ENCODE data around the gene CMBL.
"Not testable (repeated sequence)": the region's sequence is repeated elsewhere in the genome, so short reads cannot be mapped to it uniquely, and the experiment has no call there.

CMBL gene

DNA sequence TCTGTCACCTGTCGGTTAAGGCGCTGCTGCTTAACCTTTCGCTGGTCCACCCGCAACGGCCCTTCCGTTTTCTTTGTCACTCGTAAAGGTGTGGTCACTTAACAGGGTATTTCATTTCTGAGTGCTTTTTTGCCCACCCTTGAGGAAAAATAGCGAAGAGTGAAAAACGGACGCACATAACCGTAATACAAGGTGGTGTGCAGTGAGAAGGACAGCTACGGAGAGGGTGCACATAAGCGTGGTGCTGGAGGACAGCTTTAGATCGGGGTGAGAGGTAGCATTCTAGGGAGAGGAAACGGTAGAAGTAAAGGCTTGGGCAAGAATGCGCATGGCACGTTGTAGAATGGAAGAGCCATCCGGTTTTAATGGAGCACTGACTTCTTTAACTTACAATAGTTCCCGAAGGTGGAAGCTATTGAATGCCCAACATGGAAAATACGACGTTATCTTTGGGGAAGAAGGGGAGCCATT, 56.9 kb downstream of the CMBL start:
- H3K36me3 ChIP-seq (ENCODE audit: control insufficient read depth in 2 of 2, insufficient read depth in 2 of 2, low read length in 2 of 2): peaks cover 7 to 14% of the 10 kb centered on the region in 2 donors
- H3K27me3 ChIP-seq (ENCODE audit: control insufficient read depth in 1 of 2, insufficient read depth in 2 of 2, low read length in 2 of 2): no peaks in the 10 kb centered on the region
- no peaks in the 10 kb centered on the region for H3K9me3 ChIP-seq (ENCODE audit: control insufficient read depth in 2 of 2, low read length in 2 of 2)
- peak overlapping the region; percentile 66 to 95 for H3K9ac ChIP-seq (ENCODE audit: low read length in 2 of 2)
- H3K27ac ChIP-seq (ENCODE audit: low read length): peak overlapping the region; percentile 90
- H3K4me3 ChIP-seq (ENCODE audit: low read length in 2 of 2): peak overlapping the region; percentile 96 to 97
- H3K4me1 ChIP-seq (ENCODE audit: control insufficient read depth, insufficient read depth, low read length): peaks cover 26% of the 10 kb centered on the region

- H3K9me3 ChIP-seq (ENCODE audit: control insufficient read depth in 2 of 2, low read length in 2 of 2): no peaks in the 10 kb centered on the region
- peaks cover 26% of the 10 kb centered on the region for H3K4me1 ChIP-seq (ENCODE audit: control insufficient read depth, insufficient read depth, low read length)
- H3K9ac ChIP-seq (ENCODE audit: low read length in 2 of 2): peak within 1 kb of the TSS; percentile 66 to 95
- H3K36me3 ChIP-seq (ENCODE audit: control insufficient read depth in 2 of 2, insufficient read depth in 2 of 2, low read length in 2 of 2): peaks cover 6 to 8% of the 10 kb centered on the region in 2 donors
- H3K4me3 ChIP-seq (ENCODE audit: low read length in 2 of 2): peak within 1 kb of the TSS; percentile 96 to 97
- H3K27me3 ChIP-seq (ENCODE audit: control insufficient read depth in 1 of 2, insufficient read depth in 2 of 2, low read length in 2 of 2): no peaks in the 10 kb centered on the region
- peak within 1 kb of the TSS; percentile 90 for H3K27ac ChIP-seq (ENCODE audit: low read length)
Observed at GRCh38 chr5:10249948-10250805, 57.5 kb downstream of the CMBL start, which contains the start of gene CCT5. TSS of gene CCT5 (plus strand) at chr5:10250280. CDS start at chr5:10250341, 61 bp downstream.

DNA sequence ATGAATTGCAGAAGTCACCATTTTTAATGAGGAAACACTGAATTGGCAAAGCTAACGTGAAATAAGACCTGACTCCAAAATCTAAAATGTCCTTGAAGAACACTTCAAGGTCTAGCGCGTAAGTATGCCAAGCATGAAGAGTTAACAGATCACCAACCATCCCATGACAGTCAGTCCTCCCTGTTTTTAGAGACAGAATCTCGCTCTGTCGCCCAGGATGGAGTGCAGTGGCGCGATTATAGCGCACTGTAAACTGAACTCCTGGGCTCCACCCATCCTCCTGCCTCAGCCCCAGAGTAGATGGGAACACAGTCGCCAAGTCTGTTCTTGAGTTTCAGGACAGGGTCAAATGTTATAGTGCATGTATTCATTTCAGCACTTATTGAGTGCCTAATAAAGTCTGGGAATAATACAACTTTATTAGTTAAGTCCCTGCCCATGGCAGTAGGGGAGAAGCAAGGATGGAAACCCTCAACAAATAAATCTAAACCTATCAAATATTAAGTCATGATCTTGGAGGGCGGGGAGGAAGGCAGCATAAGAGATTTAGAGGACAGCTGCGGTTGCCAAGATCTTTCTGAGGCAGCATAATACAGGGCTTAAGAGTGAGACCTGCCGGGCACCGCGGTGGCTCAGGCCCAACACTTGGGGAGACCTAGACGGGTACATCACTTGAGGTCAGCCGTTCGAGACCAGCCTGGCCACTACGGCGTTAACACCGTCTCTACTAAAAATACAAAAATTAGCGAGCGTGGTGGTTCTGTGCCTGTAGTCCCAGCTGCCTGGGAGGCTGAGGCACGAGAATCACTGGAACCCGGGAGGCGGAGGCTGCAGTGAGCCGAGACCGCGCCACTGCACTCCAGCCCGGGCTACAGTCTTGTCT, 59.1 kb downstream of the CMBL start:
- H3K27me3 ChIP-seq (ENCODE audit: control insufficient read depth in 1 of 2, insufficient read depth in 2 of 2, low read length in 2 of 2): no peaks in the 10 kb centered on the region

GRCh38 chr5:10247217-10247616, 60.5 kb downstream of the CMBL start:
- H3K27me3 ChIP-seq (ENCODE audit: control insufficient read depth in 1 of 2, insufficient read depth in 2 of 2, low read length in 2 of 2); H3K9ac ChIP-seq (ENCODE audit: low read length in 2 of 2); H3K36me3 ChIP-seq (ENCODE audit: control insufficient read depth in 2 of 2, insufficient read depth in 2 of 2, low read length in 2 of 2); H3K9me3 ChIP-seq (ENCODE audit: control insufficient read depth in 2 of 2, low read length in 2 of 2); H3K4me3 ChIP-seq (ENCODE audit: low read length in 2 of 2); H3K27ac ChIP-seq (ENCODE audit: low read length): not testable (repeated sequence)
- H3K4me1 ChIP-seq (ENCODE audit: control insufficient read depth, insufficient read depth, low read length): peaks cover 23% of the 10 kb centered on the region

More for the DNA sequence above, 59.1 kb downstream of the CMBL start:
- peaks cover 25% of the 10 kb centered on the region for H3K4me1 ChIP-seq (ENCODE audit: control insufficient read depth, insufficient read depth, low read length)
- peak overlapping the region; percentile 96 to 97 for H3K4me3 ChIP-seq (ENCODE audit: low read length in 2 of 2)
- no peaks in the 10 kb centered on the region for H3K9me3 ChIP-seq (ENCODE audit: control insufficient read depth in 2 of 2, low read length in 2 of 2)
- H3K27ac ChIP-seq (ENCODE audit: low read length): peak overlapping the region; percentile 90
- peak overlapping the region; percentile 58 to 66 for H3K9ac ChIP-seq (ENCODE audit: low read length in 2 of 2)
- H3K36me3 ChIP-seq (ENCODE audit: control insufficient read depth in 2 of 2, insufficient read depth in 2 of 2, low read length in 2 of 2): peaks cover 0 to 2% of the 10 kb centered on the region in 2 donors

GRCh38 chr5:10246761-10247160, 60.9 kb downstream of the CMBL start:
- H3K9ac ChIP-seq (ENCODE audit: low read length in 2 of 2): no peak overlapping the region
- no peaks in the 10 kb centered on the region for H3K27me3 ChIP-seq (ENCODE audit: control insufficient read depth in 1 of 2, insufficient read depth in 2 of 2, low read length in 2 of 2)
- H3K9me3 ChIP-seq (ENCODE audit: control insufficient read depth in 2 of 2, low read length in 2 of 2): no peaks in the 10 kb centered on the region
- H3K27ac ChIP-seq (ENCODE audit: low read length): no peak overlapping the region
- H3K4me1 ChIP-seq (ENCODE audit: control insufficient read depth, insufficient read depth, low read length): peaks cover 20% of the 10 kb centered on the region
- no peaks in the 10 kb centered on the region for H3K36me3 ChIP-seq (ENCODE audit: control insufficient read depth in 2 of 2, insufficient read depth in 2 of 2, low read length in 2 of 2)
- H3K4me3 ChIP-seq (ENCODE audit: low read length in 2 of 2): no peak overlapping the region

DNA sequence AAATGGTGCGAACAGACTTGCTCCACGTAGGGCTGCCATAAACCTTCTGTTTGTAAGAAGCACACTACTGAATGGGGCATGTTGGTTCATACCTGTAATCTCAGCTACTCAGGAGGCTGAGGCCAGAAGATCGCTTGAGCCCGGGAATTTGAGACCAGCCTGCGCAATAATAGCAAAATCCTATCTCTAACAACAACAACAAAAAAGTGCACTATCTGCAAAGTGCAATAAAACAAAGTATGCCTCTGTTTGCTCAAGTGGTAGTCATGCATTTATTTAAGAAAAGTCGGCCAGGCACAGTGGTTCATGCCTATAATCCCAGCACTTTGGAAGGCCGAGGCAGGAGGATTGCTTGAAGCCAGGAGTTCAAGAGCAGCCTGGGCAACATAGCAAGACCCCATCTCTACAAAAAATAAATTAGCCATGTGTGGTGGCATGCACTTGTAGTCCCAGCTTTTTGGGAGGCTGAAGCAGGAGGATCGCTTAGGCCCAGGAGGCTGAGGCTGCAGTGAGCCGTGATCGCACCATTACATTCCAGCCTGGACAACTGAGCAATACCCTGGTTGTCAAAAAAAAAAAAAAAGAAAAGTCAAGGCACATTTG, 63.3 kb downstream of the CMBL start:
- no peak overlapping the region for H3K27ac ChIP-seq (ENCODE audit: low read length)
- H3K9me3 ChIP-seq (ENCODE audit: control insufficient read depth in 2 of 2, low read length in 2 of 2): no peaks in the 10 kb centered on the region
- H3K9ac ChIP-seq (ENCODE audit: low read length in 2 of 2): no peak overlapping the region
- H3K36me3 ChIP-seq (ENCODE audit: control insufficient read depth in 2 of 2, insufficient read depth in 2 of 2, low read length in 2 of 2): no peaks in the 10 kb centered on the region
- H3K4me3 ChIP-seq (ENCODE audit: low read length in 2 of 2): no peak overlapping the region
- H3K4me1 ChIP-seq (ENCODE audit: control insufficient read depth, insufficient read depth, low read length): peaks cover 7% of the 10 kb centered on the region
- no peaks in the 10 kb centered on the region for H3K27me3 ChIP-seq (ENCODE audit: control insufficient read depth in 1 of 2, insufficient read depth in 2 of 2, low read length in 2 of 2)

- Histone ChIP-seq H3K36me3 (ENCODE audit: control insufficient read depth in 2 of 2, insufficient read depth in 2 of 2, low read length in 2 of 2) (no peaks in the 10 kb centered on the region), H3K27ac (ENCODE audit: low read length) (no peak overlapping the region), H3K9me3 (ENCODE audit: control insufficient read depth in 2 of 2, low read length in 2 of 2) (no peaks in the 10 kb centered on the region), H3K27me3 (ENCODE audit: control insufficient read depth in 1 of 2, insufficient read depth in 2 of 2, low read length in 2 of 2) (no peaks in the 10 kb centered on the region), H3K9ac (ENCODE audit: low read length in 2 of 2) (no peak overlapping the region), H3K4me1 (ENCODE audit: control insufficient read depth, insufficient read depth, low read length) (peaks cover 3% of the 10 kb centered on the region), H3K4me3 (ENCODE audit: low read length in 2 of 2) (no peak overlapping the region)
Observed at GRCh38 chr5:10243660-10244240, 64.0 kb downstream of the CMBL start.

DNA sequence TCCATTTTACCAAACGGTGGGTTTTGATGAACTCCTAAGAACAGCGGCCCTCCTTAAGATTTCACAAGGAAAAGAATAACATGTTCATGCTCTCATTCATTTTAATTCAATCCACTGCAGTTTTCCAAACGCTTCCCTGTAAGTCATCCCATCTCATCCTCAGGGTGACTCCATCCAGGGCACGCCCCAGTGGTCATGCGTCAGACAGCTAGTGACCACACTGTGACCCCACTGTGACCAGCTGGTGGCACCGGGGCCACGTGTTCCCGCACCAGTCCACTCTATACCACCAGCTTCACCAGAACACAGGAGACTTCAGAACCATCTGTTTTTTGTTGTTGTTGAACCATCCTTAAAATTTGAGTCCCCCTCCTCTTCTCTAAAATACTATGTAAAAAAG, 72.4 kb downstream of the CMBL start:
- Histone ChIP-seq H3K4me3 (ENCODE audit: low read length in 2 of 2) (no peak overlapping the region), H3K36me3 (ENCODE audit: control insufficient read depth in 2 of 2, insufficient read depth in 2 of 2, low read length in 2 of 2) (peaks cover 11 to 17% of the 10 kb centered on the region in 2 donors), H3K9me3 (ENCODE audit: control insufficient read depth in 2 of 2, low read length in 2 of 2) (no peaks in the 10 kb centered on the region), H3K4me1 (ENCODE audit: control insufficient read depth, insufficient read depth, low read length) (peaks cover 2% of the 10 kb centered on the region), H3K27me3 (ENCODE audit: control insufficient read depth in 1 of 2, insufficient read depth in 2 of 2, low read length in 2 of 2) (no peaks in the 10 kb centered on the region), H3K9ac (ENCODE audit: low read length in 2 of 2) (no peak overlapping the region), H3K27ac (ENCODE audit: low read length) (no peak overlapping the region)

DNA sequence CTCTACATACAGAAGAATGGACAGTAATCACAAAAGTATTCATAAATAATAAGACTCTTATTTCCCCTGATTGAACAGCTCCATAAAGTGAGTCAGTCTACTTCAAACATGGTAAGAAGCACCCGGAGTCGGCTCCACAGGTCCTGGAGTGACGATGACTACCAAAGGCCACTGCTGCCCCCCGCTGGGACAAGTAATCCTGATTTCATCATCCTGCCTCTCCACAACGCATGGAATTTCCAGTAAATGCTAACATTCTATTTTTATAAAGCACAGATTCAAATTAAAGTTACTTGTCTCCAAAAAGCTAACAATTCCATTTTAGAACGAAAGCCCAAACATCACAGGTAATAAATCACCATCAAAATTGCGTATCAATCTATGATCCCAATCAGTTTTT, 74.2 kb downstream of the CMBL start:
- Histone ChIP-seq H3K9ac (ENCODE audit: low read length in 2 of 2) (no peak overlapping the region), H3K9me3 (ENCODE audit: control insufficient read depth in 2 of 2, low read length in 2 of 2) (no peaks in the 10 kb centered on the region), H3K4me3 (ENCODE audit: low read length in 2 of 2) (no peak overlapping the region), H3K27ac (ENCODE audit: low read length) (no peak overlapping the region), H3K36me3 (ENCODE audit: control insufficient read depth in 2 of 2, insufficient read depth in 2 of 2, low read length in 2 of 2) (peaks cover 16 to 22% of the 10 kb centered on the region in 2 donors), H3K4me1 (ENCODE audit: control insufficient read depth, insufficient read depth, low read length) (peaks cover 2% of the 10 kb centered on the region), H3K27me3 (ENCODE audit: control insufficient read depth in 1 of 2, insufficient read depth in 2 of 2, low read length in 2 of 2) (no peaks in the 10 kb centered on the region)

- no peaks in the 10 kb centered on the region for H3K9me3 ChIP-seq (ENCODE audit: control insufficient read depth in 2 of 2, low read length in 2 of 2)
- H3K9ac ChIP-seq (ENCODE audit: low read length in 2 of 2): no peak overlapping the region
- no peak overlapping the region for H3K27ac ChIP-seq (ENCODE audit: low read length)
- no peak overlapping the region for H3K4me3 ChIP-seq (ENCODE audit: low read length in 2 of 2)
- H3K36me3 ChIP-seq (ENCODE audit: control insufficient read depth in 2 of 2, insufficient read depth in 2 of 2, low read length in 2 of 2): peaks cover 14 to 22% of the 10 kb centered on the region in 2 donors
- no peaks in the 10 kb centered on the region for H3K27me3 ChIP-seq (ENCODE audit: control insufficient read depth in 1 of 2, insufficient read depth in 2 of 2, low read length in 2 of 2)
- H3K4me1 ChIP-seq (ENCODE audit: control insufficient read depth, insufficient read depth, low read length): peaks cover 2% of the 10 kb centered on the region
Observed at GRCh38 chr5:10233011-10233410, 74.7 kb downstream of the CMBL start.
